A673 (cell line): ENCODE data around the gene MLKL.

Source experiments
- CTCF ChIP-seq: fragments of 300-800, 200-600 bp; sonication (generic); conservative IDR thresholded peaks from 2 replicates; pipeline ENCODE4 v1.5.1; 2017; ENCODE audit warnings: low read depth, mild to moderate bottlenecking, antibody characterized with exemption, low read length, moderate library complexity, mixed read lengths
- EZH2 ChIP-seq: fragments of 200-600 bp; sonication (generic); IDR thresholded peaks from 2 replicates; pipeline ENCODE4 v1.6.1; 2017; ENCODE audit warnings: borderline replicate concordance, low read depth, mild to moderate bottlenecking, mixed read lengths, antibody characterized with exemption, low read length; ENCODE audit not compliant: poor library complexity, severe bottlenecking

GRCh38 chr16:74726716-74727115 is 26.1 kb upstream of the MLKL start:
- peak; percentile 60 for TF ChIP-seq CTCF
- no peak for TF ChIP-seq EZH2
